Fibroblast of the conjunctiva (primary cell): ENCODE results near the gene RINL.
A peak's percentile ranks its signal among the peaks of the same experiment; 100 is the strongest.

Experiments
- DNase-seq: peaks from one replicate; pipeline ENCODE4 v3.0.0-alpha.2; 2010; ENCODE audit warnings: low read depth

The RINL gene

GRCh38 chr19:38849147-38849859, 28.8 kb downstream of the RINL start:
- DNase-seq, result peak; percentile 92

GRCh38 chr19:38848299-38849146, 29.6 kb downstream of the RINL start:
- no peak for DNase-seq

GRCh38 chr19:38846097-38846496, 32.0 kb downstream of the RINL start:
- no peak for DNase-seq

- no peak for DNase-seq
Observed at GRCh38 chr19:38845374-38846024, 32.6 kb downstream of the RINL start.

- no peak for DNase-seq
Observed at GRCh38 chr19:38844093-38844686, 33.9 kb downstream of the RINL start.

GRCh38 chr19:38843175-38843758, 34.8 kb downstream of the RINL start:
- no peak for DNase-seq

GRCh38 chr19:38842439-38843174, 35.5 kb downstream of the RINL start:
- DNase-seq, result no peak

- DNase-seq, result no peak
Observed at GRCh38 chr19:38841787-38842438, 36.2 kb downstream of the RINL start.

GRCh38 chr19:38841180-38841766, 36.8 kb downstream of the RINL start:
- no peak for DNase-seq

- DNase-seq, result no peak
Observed at GRCh38 chr19:38840583-38840968, 37.5 kb downstream of the RINL start.

GRCh38 chr19:38839816-38840582, 38.1 kb downstream of the RINL start:
- DNase-seq, result no peak

- DNase-seq, result no peak
Observed at GRCh38 chr19:38838986-38839761, 38.9 kb downstream of the RINL start.

GRCh38 chr19:38838208-38838985, 39.7 kb downstream of the RINL start:
- no peak for DNase-seq

GRCh38 chr19:38837656-38838121, 40.4 kb downstream of the RINL start:
- DNase-seq, result no peak

- no peak for DNase-seq
Observed at GRCh38 chr19:38836983-38837626, 41.0 kb downstream of the RINL start.

- no peak for DNase-seq
Observed at GRCh38 chr19:38836159-38836982, 41.7 kb downstream of the RINL start.

- DNase-seq, result no peak
Observed at GRCh38 chr19:38834590-38834989, 43.5 kb downstream of the RINL start.
